HepG2 (cell line): Measurements from ENCODE around the gene LPO. TPM values are rescaled to one million over a fixed set of nuclear protein-coding genes. Genes with fewer than 3 reads are reported as not detected.

ENCODE experiments used
- ATM ChIP-seq: fragments of 450-650 bp; IDR thresholded peaks from 2 replicates; pipeline ENCODE4 v1.7.1; 2017; ENCODE audit warnings: mild to moderate bottlenecking, borderline replicate concordance
- CBX1 ChIP-seq: IDR thresholded peaks from one replicate; pipeline ENCODE4 v1.6.1; 2016; ENCODE audit warnings: antibody characterized with exemption, low read depth
- CEBPG ChIP-seq: IDR thresholded peaks from 2 replicates; pipeline ENCODE4 v1.6.1; 2016
- FIP1L1 ChIP-seq: fragments of 200-400 bp; formaldehyde crosslinking; IDR thresholded peaks from 2 replicates; pipeline ENCODE4 v1.6.1; 2018; ENCODE audit warnings: low read depth, mild to moderate bottlenecking, low read length, moderate library complexity, borderline replicate concordance; ENCODE audit not compliant: insufficient read depth
- GZF1 ChIP-seq: sonication (generic); formaldehyde crosslinking; IDR thresholded peaks from 2 replicates; pipeline ENCODE4 v1.5.1; 2020; ENCODE audit warnings: mild to moderate bottlenecking, missing genetic modification reagents
- IKZF4 ChIP-seq: sonication (generic); formaldehyde crosslinking; IDR thresholded peaks from 2 replicates; pipeline ENCODE4 v1.5.1; 2020; ENCODE audit warnings: borderline replicate concordance, mild to moderate bottlenecking, low read depth, missing genetic modification reagents; ENCODE audit errors: not compliant biosample characterization
- IRF1 ChIP-seq: sonication (generic); formaldehyde crosslinking; IDR thresholded peaks from 2 replicates; pipeline ENCODE4 v1.4.0; 2020; ENCODE audit warnings: low read depth, mild to moderate bottlenecking, missing genetic modification reagents
- KLF13 ChIP-seq: sonication (generic); formaldehyde crosslinking; IDR thresholded peaks from 2 replicates; pipeline ENCODE4 v1.4.0; 2020; ENCODE audit warnings: mild to moderate bottlenecking, missing genetic modification reagents
- SAP130 ChIP-seq: IDR thresholded peaks from 2 replicates; pipeline ENCODE4 v1.6.1; 2016; ENCODE audit warnings: low read depth
- SMYD3 ChIP-seq: sonication (generic); formaldehyde crosslinking; IDR thresholded peaks from 2 replicates; pipeline ENCODE4 v1.8.1; 2023; ENCODE audit warnings: mild to moderate bottlenecking, missing genetic modification reagents
- STAT5B ChIP-seq: sonication (generic); formaldehyde crosslinking; IDR thresholded peaks from 2 replicates; pipeline ENCODE4 v1.4.0; 2020; ENCODE audit warnings: missing genetic modification reagents
- TBP ChIP-seq: sonication (generic); formaldehyde crosslinking; IDR thresholded peaks from 2 replicates; pipeline ENCODE4 v1.5.0; 2020; ENCODE audit warnings: missing genetic modification reagents
- THAP11 ChIP-seq: IDR thresholded peaks from 2 replicates; pipeline ENCODE4 v1.6.1; 2016; ENCODE audit warnings: missing biosample characterization, missing genetic modification reagents
- ZNF30 ChIP-seq: sonication (generic); formaldehyde crosslinking; IDR thresholded peaks from 2 replicates; pipeline ENCODE4 v1.5.0; 2020; ENCODE audit warnings: mild to moderate bottlenecking, missing genetic modification reagents
- ZNF318 ChIP-seq: sonication (generic); formaldehyde crosslinking; IDR thresholded peaks from 2 replicates; pipeline ENCODE4 v1.4.0; 2020; ENCODE audit warnings: mild to moderate bottlenecking, missing genetic modification reagents
- ZNF432 ChIP-seq: sonication (generic); formaldehyde crosslinking; IDR thresholded peaks from 2 replicates; pipeline ENCODE4 v1.5.0; 2020; ENCODE audit warnings: missing genetic modification reagents, mild to moderate bottlenecking, borderline replicate concordance
- ZNF547 ChIP-seq: sonication (generic); formaldehyde crosslinking; IDR thresholded peaks from 2 replicates; pipeline ENCODE4 v1.5.1; 2020; ENCODE audit warnings: mild to moderate bottlenecking, missing genetic modification reagents
- ZNF550 ChIP-seq: sonication (generic); formaldehyde crosslinking; IDR thresholded peaks from 2 replicates; pipeline ENCODE4 v1.4.0; 2020; ENCODE audit warnings: mild to moderate bottlenecking, missing genetic modification reagents, borderline replicate concordance
- ZNF607 ChIP-seq: sonication (generic); formaldehyde crosslinking; IDR thresholded peaks from 2 replicates; pipeline ENCODE4 v1.5.1; 2020; ENCODE audit warnings: missing genetic modification reagents, mild to moderate bottlenecking, borderline replicate concordance
- ZNF660 ChIP-seq: sonication (generic); formaldehyde crosslinking; IDR thresholded peaks from 2 replicates; pipeline ENCODE4 v1.5.1; 2020; ENCODE audit warnings: mild to moderate bottlenecking, low read depth, missing genetic modification reagents, borderline replicate concordance
- ZNF672 ChIP-seq: sonication (generic); formaldehyde crosslinking; IDR thresholded peaks from 2 replicates; pipeline ENCODE4 v1.8.1; 2022; ENCODE audit warnings: missing genetic modification reagents
- ZNF713 ChIP-seq: sonication (generic); formaldehyde crosslinking; IDR thresholded peaks from 2 replicates; pipeline ENCODE4 v1.4.0; 2020; ENCODE audit warnings: mild to moderate bottlenecking, missing genetic modification reagents
- polyA plus RNA-seq, 8 experiments: library from polyadenylated mRNA; depleted of rRNA in 3 of 8; stranded (reverse) in 7 of 8; unstranded in 1 of 8; fragments of >200 nt; fragmentation: Illumina TruSeq in 4 of 8; extraction: Trizol in 4 of 8; gene quantifications; 2 replicates each; pipeline versions ENCODE4 v1.2.1 to v1.2.3, GENCODE V29; 2011 to 2016; ENCODE audit warnings: low read depth in 4 of 8, missing spikeins in 1 of 8, mixed read lengths in 1 of 8; ENCODE audit not compliant: insufficient read depth in 1 of 8
- total RNA-seq, 5 experiments: library from RNA; depleted of rRNA; stranded (reverse); fragments of >200 nt; fragmentation: Illumina TruSeq; extraction: Trizol; gene quantifications; 2 replicates each; pipeline ENCODE4 v1.2.3, GENCODE V29; 2016; ENCODE audit warnings: low read depth in 1 of 5

Gene LPO
- total and polyA plus RNA-seq, 2 of the 13 experiments (the other 11 are each of a cell fraction or from before 2014, with no cell fraction given), result not detected

GRCh38 chr17:58249270-58250133 lies 11.1 kb downstream of the LPO start (continued):
- TF ChIP-seq IKZF4 (CRISPR knock-in tag) (peak; percentile 96), CBX1 (peak; percentile 68), ZNF547 (CRISPR knock-in tag) (peak; percentile 91), GZF1 (CRISPR knock-in tag) (peak; percentile 87), TBP (CRISPR knock-in tag) (no peak), ZNF432 (CRISPR knock-in tag) (no peak), KLF13 (peak; percentile 83; the same call in 1 of the 2 replicates), CEBPG (no peak), THAP11 (CRISPR knock-in tag) (peak; percentile 50; the same call in 1 of the 2 replicates), SAP130 (CRISPR knock-in tag) (0 out of 2 replicates have a peak, but pooled peaks have one; percentile 11), ZNF607 (no peak), FIP1L1 (no peak), ZNF550 (CRISPR knock-in tag) (no peak), STAT5B (CRISPR knock-in tag) (no peak), ATM (no peak), SMYD3 (no peak), ZNF660 (CRISPR knock-in tag) (no peak), ZNF318 (CRISPR knock-in tag) (no peak), IRF1 (CRISPR knock-in tag) (no peak), ZNF713 (CRISPR knock-in tag) (no peak), ZNF672 (CRISPR knock-in tag) (no peak), ZNF30 (CRISPR knock-in tag) (no peak)
